Activated CD4-positive, alpha-beta T cell treated with anti-CD3 and anti-CD28 coated beads for 4 hours (primary cell): Measurements from ENCODE around the gene RPA1.

Source experiments
- DNase-seq, 2 donors: peaks; one replicate each; pipeline ENCODE4 v3.0.0-alpha.2; 2020

Gene RPA1

DNA sequence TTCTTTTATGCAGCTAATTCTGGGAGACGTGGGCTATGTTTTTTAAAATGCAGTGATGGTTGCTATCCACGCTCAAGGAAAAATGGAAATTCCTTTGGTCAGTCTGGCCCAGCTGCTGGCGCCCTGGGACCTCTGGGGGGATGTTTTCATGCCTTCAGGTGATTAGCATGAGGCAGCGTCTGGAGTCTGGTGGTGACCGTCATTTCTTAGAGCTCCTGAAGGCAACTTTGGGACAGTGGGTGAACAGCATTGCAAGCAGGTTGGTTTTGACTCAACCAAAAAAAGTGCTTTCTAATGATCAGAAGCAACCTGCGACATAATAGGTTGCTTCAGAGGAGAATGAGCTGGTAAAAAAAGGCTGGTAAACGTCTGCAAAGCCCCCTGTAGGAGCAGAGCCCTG, 82.3 kb downstream of the RPA1 start:
- DNase-seq = no peak

DNA sequence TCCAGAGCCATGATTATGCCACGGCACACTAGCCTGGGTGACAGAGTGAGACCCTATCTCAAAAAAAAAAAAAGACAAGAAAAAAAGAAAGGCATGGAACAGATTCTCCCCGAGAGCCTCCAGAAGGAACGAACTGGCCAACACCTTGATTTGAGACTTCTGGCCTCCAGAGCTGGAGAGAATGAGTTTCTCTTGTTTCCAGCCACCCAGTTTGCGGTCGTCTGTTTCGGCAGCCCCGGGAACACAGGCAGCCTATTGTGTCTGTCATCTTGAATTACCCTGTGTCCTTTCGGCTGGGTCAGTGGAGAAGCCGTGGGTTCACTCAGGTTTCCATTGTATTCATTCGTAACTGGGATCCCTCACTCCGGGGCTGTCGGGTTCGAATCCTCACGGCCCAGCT, 83.9 kb downstream of the RPA1 start:
- no peak for DNase-seq

DNA sequence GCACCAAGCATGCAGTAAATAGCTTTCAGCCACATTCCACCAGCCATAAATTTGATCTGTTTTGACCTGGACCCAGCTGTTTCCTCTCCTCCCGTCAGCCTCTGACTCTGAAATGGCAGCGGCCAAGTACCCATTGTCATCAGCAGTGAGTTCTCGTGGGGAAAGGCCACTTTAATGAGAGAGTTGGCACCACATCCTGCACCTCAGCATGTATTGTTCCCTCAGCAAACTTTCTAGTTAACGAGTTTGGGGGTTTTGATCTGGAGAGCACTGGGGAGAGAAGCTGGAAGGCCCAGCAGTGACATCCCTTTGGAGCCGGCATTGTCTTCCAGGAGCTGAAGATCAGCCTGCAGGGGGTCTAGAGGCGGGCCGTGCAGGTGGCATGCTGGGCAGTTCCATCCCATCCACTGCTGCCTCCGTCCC, 84.9 kb downstream of the RPA1 start:
- DNase-seq = no peak

DNA sequence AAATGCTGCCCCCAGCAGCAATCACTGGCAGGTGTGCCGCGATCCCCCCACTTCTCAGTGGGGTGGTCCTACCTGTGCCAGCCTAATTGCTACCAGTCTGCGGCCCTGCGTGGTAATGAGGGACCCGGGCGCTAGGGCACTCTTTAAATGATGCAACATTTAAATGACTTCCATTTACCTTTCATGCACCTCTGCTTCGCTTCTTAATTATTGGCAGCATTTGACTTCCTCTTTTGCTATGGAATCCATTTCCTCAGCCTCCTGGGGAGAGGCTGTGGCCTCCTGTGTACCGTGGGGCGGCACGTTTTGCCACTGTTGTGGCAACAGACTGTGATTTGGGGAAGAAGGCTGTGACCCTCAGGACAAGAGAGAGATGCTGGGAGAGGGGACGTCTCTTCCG, 86.1 kb downstream of the RPA1 start:
- no peak for DNase-seq

DNA sequence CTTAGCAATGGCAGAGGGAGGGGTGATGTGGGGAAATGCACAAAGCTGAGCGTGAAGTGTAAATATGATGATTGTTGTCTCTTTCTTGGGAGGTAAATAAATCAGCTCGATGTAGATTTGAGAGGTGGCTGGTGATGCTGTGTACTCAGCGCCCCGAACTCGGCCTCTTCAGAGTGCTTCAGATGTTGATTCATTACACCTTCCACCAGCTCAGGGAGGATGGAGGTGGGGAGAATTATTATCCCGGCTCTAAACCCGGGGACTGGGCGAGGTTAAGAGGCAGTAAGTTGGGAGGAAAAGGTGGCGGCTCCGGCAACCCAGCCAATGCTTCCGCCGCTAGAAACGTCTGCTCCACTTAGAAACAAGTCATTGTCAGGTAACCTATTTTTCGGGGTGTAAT, 86.5 kb downstream of the RPA1 start:
- DNase-seq = no peak

DNA sequence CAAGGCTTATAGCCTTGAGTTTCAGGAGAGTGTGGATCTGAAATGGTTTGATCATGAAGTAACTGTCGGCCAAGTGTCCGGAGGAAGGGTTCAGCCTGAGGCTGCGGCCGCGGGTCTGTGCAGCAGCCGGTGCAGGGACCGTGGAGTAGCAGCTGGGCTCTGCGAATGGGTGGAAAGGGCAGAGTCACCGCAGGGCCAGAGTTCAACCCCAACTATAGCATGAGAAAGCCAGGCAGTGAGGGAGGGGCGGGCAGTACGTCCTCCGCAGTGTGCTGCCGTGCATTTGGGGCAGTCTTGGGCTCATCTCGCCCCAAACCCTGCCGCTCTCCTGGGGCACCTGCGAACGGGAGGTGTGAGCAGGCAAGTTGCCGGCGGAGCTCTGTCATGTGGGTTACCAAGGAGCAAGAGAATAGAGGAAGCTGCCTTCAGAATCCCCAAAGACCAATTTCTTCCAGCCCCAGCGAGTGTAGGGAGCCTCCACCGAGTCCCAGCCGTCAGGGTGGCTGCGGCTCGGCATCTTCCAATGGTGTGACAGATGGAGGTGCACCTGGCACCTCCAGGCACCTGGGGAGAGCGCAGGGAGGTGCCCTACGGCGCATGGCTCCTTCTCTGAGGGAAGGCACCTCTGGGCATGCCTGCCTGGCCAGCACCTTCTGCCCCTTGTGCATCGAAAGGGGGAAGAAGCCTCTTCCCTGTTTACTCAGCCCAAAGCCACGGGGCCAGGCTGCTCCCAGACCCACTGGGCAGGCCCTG, 87.3 kb downstream of the RPA1 start:
- DNase-seq = no peak

DNA sequence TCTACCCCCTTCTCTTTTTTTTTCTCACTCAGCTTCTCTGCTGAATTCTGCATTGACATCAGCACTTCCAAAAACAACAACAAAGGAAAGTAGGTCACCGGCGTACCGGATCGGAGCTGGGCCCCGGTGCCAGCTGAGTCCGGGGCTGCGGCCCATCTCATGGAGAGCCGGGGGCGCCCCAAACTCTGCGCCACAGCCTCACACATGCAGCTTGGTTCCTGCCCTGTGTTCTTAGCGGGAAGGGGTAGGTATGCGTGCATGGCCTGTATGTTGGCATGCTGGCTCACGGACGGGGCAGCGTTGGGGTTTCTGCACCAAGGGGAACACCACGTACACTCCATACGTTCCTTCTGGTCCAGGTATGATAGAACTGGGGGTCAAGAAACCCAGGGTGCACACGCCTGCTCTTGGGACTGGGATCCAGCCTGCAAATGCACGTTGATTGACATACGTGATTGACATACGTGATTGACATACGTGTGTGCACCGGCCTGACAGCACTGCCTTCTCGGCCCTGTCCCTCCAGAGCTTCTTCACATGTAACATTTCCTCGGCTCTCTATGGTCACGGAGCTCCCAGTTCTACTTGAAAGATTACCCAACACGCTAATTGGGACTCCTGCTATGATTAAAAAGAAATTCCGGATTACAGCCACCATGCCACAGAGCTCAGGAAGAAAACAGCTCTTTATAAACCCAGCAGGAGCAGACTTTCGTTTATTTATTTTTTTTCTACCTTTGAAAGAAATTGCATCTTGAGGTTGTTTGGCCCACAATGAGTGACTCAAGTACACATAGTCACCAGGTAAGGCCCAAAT, 88.7 kb downstream of the RPA1 start:
- no peak for DNase-seq

DNA sequence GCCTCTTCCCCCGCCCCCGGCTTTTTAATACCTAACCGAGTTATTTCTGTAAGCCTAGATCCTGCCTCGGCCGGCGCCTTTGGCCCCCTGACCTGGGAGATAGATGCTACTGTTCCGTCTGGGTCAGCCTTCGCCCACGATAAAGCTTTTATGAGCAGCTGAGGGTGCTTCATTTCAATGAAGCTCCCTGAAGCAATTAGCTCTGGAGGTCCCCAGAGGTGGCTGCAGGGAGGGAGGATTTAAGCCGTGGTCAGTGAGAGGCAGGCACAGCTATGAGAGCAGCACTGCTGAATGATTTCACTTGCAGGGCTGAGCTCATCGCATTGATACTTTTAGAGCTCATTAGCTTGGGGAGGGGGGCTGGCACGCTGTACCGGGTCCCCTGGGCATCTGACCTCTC, 89.4 kb downstream of the RPA1 start:
- DNase-seq = no peak

DNA sequence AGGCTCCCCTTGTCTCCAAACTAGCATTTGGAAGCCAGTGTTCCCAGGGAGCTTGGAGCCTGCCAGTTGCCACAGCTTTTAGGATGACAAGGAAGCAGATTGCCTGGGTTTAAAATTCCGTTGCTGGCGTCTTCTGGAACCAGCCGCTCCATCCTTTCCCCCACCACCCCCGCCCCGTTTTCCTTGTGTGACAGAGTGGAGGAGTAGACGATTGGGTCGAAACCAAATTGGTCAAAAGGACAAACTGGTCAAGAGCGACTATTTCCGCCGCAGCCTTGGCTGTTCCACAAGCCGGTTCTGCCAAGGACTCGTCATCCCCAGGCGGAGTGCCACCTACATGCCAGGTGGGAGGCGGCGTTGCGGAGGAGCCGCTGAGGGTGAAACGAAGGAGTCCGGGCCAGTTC, 91.1 kb downstream of the RPA1 start:
- no peak for DNase-seq

DNA sequence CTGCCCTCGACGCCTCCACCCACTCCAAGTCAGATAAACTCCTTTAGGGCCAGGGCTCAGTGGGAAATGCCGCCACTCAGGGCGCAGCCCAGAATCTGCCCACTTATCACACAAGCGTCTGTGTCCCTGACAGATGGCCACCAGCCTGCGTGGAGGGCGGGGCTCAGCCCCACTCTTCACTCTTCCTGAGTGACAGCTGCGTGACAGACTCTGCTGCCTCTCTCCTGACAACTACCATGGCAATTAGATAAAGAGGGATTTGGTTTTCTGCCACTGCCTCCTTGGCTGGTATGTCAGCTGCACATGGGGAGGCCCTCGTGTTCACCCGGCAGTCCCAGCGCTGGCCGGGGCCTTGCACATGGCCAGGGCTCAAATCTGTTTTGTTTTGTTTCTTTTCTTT, 99.2 kb downstream of the RPA1 start:
- DNase-seq = no peak

DNA sequence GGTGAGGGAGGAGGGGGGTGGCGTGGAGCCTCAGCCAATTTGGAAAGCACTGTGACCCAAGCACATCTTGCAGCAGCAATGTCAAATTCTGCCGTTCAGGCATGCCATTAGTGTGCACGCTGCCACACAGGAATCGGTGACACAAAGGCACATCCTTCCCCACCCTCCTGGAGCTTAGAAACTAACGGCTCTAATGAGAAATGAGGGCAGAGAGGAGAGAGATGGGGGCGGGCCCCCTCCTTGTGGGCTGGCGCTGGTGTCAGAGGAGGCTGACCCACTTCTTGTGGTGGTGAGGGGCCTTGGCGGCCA, 100.5 kb downstream of the RPA1 start:
- DNase-seq = no peak

DNA sequence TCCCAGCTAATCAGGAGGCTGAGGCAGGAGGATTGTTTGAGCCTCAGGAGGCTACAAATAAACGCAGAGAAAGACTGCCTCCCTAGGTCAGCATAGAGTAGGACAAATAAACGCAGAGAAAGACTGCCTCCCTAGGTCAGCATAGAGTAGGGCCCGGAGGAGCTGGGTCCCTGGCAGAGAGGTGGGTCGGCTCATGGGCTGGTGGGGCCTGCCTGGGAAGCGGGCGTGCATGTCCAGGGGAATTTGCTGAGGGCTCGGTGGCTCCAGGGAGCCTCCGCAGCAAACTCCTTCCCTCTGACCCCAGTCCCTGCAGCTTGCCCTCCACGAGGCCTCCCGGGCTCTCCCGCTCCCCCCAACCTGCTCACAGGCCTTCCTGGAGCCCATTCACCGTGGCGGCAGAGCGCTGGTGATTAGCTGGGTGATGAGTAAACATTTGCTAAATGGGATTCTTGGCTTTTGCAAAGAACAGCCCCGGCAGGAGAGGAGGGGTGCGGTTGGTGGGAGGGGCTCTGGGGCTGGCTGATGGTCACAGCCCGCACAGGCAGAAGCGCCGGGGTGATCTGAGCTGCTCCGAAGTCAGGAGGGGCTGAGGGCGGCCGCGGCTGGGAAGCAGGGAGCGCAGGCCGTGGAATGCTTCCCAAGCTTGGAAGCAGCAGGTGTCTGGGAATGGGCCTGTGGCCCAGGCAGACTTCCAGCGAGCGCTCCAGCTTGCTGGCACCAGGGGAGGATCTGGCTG, 102.2 kb downstream of the RPA1 start:
- no peak for DNase-seq

DNA sequence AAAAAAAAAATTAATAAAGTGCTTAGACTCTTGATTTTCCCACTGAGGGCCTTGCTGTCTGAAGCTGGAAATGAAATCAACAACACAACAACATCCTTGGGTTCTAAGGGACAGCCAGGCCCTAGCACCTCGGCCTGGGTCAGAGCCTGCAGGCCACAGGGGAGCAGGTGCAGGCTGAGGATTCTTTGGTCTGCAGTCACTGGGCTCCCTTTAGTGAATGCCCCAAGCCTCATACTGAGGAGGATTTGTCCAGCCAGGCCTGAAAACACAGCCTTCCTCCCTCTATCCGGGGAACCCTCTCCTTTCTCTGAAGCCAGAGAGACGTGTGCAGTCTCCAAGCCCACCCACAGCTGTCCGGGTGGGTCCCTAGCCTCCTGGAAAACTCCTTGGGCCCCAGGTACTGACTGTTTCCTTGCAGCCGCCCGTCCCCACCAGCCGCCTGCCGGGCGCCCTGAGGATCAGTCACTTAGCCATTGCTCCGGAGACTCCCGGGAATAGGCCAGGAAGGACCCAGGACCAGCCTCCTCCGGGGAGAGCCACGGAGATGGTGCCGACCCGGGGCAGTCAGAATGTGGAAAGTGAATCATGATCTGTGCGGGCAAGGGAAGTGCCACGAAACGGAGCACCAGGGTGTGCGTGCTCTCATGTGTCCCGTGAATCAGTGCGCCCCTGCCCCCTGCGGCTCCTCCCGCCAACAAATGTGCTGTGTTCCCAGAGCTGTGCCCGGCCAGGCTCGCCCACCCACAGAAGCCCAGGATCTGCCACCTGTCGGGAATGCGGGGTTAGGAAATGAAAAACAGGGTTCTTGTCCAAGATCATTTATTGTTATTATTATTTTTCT, 104.3 kb downstream of the RPA1 start:
- DNase-seq = no peak

DNA sequence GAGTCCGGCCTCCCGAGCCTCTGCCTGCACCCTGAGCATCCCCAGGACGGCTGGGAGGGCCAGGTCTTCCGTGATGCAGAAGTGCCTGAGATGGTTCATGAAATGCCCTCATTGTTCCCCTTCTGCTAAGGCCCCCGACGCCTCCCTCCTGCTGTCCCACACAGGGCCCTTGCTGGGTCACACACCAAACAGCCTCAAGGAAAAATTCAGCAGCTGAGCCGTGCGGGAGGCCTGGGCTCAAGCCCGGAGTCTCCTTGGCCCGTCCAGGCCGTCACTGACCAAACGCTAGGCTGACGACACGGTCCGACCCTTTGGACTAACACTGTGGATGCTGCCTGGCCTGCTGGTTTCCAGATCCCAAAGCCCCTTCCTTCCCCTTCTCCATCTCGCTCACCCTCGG, 105.1 kb downstream of the RPA1 start:
- no peak for DNase-seq

DNA sequence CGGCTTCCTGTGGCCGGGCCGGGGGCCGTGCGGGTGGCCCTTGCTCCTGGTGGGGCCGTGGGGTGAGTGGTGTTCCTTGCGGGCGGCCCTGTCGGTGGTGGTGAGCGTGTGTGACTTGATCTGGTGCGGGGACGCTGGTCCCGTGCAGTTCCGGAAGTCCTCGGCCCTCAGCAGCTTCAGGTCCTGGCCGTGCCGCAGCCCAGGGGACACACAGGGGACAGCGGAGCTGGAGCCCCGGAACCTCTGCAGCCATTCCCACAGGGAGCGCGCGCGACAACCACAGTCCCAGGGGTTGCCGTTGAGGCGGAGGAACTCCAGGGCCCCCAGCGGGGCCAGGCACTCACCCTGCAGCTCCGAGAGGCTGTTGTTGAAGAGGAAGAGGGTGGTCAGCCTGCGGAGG, 107.0 kb downstream of the RPA1 start:
- no peak for DNase-seq

DNA sequence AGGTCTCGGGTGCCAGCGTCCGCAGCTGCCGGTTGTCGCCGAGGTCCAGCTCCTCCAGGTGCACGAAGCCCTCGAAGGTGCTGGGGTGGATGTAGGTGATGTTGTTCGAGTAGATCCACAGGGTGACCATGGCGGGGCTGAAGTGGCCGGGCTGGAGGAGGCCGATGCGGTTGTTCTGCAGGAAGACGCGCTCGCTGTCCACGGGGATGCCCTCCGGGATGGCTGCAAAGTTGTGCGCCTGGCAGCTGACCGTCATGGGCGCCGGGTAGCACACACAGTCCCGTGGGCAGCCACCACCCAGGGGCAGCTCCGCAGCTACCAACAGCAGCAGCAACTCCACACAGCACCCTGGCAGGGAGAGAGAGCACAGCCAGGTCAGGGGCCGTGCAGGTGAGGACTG, 107.7 kb downstream of the RPA1 start:
- no peak for DNase-seq

DNA sequence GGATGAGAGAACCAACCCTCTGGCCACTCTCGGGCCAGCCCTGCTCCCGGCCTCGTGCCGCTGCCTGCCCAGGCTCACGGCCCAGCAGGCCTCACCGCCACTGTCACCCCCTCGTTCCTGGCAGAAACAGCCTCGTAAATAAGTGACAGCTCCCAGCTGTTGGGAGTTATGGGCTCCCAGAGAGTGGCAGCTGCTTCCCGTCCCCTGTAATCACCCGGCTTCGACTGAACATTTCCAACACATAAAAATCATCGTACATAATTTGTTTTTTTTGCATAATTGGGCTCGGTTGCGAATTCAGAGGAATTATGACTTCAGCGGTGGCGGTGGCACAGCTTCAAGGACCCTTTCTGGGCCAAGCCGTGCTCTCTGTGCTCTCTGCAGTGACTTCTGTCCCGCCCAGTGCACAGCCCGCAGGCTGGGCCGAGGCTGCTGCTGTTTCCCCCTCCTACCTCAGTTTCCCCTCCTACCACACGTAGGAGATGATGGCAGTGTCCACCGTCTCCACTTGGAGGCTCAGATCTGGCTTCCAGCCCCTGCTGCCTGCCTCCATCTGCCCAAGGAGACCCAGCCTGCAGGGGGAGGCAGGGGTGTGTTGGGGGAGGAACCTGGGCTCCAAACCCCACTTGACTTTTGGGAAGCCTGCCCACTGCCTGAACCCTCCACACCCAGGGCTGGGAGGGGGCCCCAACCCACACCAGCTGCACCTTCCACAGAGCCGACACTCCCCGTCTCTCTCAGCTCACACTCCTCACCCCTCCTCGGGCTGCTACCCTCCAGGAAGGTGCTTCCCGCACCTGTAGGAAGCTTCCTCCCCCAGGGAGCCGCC, 110.4 kb downstream of the RPA1 start:
- no peak for DNase-seq

DNA sequence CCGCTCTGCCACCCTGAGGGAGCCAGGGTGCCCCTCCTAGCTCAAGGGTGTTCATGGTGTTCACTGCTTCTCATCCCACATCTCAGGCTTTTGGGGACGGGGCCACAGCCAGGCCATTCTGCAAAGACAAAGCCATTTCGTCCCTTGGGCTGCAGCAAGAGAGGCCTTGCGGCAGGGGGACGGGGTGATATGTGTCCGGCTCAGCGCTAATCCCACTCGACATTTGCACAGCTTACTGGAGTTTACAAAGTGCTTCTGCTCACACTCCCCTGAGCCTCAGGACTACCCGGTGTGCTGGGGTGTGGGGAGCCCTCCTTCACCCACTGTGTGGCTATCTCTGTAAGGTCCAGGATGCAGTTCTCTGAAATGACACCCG, 111.0 kb downstream of the RPA1 start:
- no peak for DNase-seq

DNA sequence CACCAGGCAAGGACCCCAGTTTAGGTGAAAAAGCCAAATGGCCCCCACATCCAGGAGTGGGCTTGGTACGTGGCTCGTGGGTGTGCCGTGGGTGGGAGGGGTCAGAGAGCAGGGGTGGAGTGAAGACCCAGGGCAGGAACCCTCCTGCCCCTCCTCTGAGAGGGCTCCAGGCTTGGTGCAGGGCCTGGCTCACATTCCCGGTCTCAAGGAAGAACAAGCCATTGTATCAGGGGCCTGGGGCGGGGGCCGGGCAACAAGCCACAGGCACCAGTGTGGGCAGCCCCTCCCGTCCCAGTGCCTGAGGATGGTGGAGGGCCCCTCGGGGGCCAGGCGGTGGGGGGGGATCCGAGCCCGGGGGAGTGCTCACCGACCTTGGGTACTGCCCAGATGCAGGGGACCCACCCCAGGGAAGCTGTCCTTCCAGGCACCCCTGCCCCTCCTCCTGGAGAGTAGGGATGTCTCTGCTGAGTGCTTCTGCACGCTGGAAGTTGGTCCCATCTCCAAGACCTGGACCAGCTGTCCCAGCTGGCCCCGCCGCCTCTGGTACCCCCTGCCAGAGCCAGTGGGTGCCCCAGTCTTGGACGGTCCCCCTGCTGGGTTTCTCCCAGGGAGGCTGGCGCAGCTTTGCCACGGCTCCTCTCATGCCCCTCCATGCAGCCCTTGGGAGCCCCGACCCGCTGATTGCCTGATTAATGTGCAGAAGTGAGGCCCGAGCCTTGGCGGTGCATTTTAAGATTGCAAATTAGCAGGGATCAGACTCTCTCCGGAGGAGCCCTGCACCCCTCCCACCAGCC, 111.7 kb downstream of the RPA1 start:
- no peak for DNase-seq

DNA sequence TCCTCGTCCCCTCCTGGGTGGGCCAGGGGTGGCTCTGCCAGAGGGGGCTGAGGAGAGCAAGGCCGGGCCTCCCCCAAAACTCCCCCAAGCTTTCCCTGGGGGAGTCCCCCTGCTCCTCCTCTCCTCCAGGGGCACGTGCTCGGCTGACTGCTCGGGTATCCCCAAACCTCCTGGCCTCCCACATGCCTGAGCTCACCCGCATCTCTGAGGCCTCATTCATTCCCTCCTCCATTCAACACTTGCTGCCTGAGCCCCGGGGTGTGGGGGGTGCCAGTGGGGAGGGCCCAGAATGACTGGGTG, 112.2 kb downstream of the RPA1 start:
- no peak for DNase-seq

DNA sequence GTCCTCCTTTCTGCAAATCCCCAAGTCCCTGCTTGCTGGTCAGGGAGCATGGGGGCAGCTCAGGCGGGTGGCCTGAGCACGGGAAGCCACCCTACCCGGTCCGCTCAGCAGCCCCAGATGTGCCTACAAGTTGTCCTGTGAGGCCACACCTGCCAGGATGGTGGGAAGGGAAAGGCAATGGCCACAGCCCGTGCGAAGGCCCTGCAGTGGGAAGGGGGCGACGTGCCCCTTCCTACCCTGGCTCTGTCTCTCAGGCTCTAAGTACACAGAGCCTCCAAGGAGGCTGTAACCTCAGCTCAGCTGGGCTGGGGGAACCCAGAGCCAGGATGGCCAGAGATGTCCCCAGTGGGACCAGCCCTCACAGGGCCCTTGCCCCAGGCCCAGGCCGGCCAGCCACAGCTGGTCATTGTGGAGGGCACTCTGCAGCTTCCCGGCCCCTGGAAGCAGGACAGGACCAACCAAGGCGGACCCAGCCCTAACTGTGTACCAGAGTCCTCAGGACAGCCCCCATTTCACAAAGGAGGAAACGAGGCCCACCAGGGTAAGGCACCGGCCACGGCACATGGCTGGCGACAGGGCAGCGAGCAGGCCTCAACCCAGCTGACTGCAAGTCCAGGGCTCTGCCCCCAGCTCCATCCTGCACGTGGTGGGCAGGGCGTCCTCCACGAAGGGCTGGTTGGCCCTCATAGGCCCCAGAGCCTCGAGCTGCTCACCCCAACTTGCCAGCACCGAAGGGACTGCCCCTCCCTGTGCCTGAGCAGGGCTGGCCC, 113.0 kb downstream of the RPA1 start:
- DNase-seq = no peak
